Endothelial cell of umbilical vein (primary cell): Measurements from ENCODE around the gene LONP2.

Source experiments
- CTCF ChIP-seq, 2 donors: IDR thresholded peaks; 1 replicate in 1 of 2; 2 replicates in 1 of 2; pipeline ENCODE4 v1.5.1; 2011; ENCODE audit warnings: low read length in 2 of 2, mild to moderate bottlenecking in 2 of 2, moderate library complexity in 2 of 2, control low read depth in 1 of 2, inconsistent platforms in 1 of 2, low read depth in 1 of 2; ENCODE audit not compliant: insufficient read depth in 1 of 2; ENCODE audit errors: extremely low read depth in 1 of 2
- POLR2A ChIP-seq: IDR thresholded peaks from 2 replicates; pipeline ENCODE4 v1.6.1; 2012; ENCODE audit warnings: low read depth, mild to moderate bottlenecking, control low read depth, low read length

GRCh38 chr16:48261569-48261968 lies 17.5 kb downstream of the LONP2 start:
- TF ChIP-seq CTCF (IDR thresholded peaks at IDR 0.05; ENCODE audit: extremely low read depth in 1 of 2, insufficient read depth in 1 of 2, low read depth in 1 of 2, low read length in 2 of 2) = no peak
- no peak for TF ChIP-seq POLR2A
